HG02763 (cell line): ENCODE results near the gene SYNDIG1.

Experiments used
- ATAC-seq: cut with Tn5 transposase; IDR thresholded peaks from one replicate; pipeline ENCODE4 v1.9.1; 2021; ENCODE audit warnings: mild to moderate bottlenecking, moderate library complexity; ENCODE audit not compliant: unreplicated experiment

Gene SYNDIG1

DNA sequence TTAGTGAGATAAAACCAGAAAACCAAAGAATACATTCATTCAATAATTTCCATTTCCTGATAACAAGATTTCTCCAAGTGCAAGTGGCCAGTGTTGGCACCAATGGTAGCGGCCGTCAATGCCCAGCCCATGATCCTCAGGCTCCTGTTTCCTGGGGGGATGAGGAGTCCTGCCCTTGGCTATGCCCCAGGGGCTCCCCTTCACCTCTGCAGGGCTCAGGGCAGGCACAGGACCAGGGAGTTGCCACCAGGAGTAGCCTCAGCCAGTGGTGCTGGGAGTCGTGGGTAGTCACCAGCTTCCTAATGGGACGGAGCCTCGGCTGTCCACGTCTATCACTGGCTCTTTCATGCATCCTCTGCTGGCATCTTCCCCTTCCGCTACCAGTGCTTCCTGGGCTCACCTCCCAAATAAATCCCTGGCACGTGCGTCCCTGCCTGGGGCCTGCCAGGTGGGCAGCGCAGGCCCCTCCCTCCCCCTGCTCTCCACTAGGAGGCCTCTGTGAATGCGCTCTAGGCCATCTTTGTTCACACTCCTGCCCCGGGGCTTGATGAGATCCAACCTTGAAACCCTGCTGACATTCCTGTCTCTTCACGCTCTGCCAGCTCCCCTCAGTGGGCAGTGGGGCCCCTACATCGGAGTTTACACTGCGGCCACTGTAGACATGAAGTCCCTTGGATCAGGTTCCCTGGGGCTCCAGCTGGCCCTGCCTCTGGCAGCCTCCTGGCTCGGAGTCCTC is 215.7 kb downstream of the SYNDIG1 start:
- ATAC-seq = no peak

- no peak for ATAC-seq
These were observed 216.3 kb downstream of the SYNDIG1 start for GRCh38 chr20:24685736-24686135.

DNA sequence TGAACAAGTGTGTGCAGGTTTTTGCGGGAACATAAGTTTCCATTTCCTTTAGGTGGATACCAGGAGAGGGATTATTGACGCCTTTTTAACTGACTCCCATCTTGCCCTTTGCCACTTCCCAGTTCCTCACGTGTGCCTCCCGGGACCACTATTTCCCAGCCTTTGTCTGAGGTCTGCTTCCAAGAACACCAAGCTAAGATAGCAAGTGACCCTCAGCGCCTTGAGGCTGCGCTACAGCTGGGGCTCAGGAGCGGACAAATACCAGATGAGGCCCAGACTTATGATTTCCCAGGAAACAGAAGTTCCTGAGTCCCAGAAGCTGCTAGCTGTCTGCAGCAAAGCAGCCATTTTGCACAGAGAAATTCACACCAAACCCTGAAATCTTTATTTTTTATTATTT is 216.7 kb downstream of the SYNDIG1 start:
- no peak for ATAC-seq

DNA sequence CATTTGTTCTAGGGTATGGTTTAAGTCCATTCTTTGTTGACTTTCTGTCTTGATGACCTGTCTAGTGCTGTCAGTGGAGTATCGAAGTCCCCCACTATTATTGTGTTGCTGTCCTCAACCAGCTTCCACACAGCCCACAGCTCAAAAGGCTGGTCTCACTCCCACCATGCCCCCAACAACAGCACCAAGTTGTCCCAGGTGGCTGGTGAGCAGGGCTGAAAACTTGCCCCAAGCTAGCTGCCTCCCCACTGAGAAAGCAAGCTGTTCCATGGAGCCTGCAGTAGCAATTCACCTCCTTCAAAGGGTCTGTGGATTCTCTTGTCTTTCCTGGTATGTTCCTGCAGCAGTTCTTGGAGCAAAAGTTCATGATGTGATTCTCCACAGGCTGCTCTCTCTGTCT is 221.0 kb downstream of the SYNDIG1 start:
- ATAC-seq = no peak

DNA sequence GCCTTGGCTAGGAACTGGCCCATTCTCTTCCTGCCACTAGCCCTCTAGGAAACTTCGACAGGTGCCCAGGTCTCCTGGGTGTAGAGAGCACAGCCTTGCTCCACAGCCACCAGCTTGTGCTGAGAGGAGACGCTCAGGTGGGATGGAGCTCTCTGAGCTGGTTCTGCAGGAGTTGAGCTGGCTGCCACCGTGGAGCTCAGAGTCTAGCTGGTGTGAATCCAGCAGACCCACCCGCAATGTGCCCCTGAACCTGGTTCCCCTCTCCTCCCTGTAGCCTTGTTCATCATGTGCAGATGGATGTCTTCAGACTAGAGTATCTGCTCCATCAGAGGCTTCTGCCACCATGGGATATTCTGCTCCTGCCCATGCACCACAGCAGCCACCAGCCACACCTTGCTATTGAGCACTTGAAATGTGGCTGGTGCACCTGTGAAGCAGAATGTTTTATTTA is 222.5 kb downstream of the SYNDIG1 start:
- no peak for ATAC-seq

GRCh38 chr20:24692446-24693200 is 223.2 kb downstream of the SYNDIG1 start:
- no peak for ATAC-seq

GRCh38 chr20:24693466-24694156 is 224.2 kb downstream of the SYNDIG1 start:
- no peak for ATAC-seq

DNA sequence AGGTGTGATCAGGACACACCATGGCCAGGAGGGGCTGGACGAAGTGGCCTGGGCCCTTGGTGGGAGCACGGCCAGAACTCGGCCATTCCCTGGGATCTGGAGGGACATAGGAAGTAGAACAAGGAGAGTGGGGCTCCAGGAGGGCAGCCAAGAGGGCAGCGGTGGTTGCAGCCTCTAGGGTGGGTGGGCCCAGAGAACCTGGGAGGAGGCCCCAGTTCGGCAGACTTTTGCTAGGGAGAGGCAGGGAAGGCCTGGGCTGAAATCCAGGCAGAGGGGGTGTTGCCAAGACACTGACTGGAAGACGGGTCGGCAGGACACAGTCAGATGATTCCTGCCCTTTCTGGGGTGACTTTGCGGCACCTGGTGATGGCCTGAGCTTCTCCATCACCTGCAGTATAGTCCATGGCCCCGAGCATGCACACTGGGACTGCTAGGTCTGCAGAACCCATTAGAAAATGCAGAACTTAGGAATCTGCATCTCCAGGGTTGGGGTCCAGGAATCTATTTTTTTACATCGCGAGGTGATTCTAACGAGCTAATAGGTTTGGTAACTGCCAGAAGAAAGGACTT is 224.8 kb downstream of the SYNDIG1 start:
- no peak for ATAC-seq

DNA sequence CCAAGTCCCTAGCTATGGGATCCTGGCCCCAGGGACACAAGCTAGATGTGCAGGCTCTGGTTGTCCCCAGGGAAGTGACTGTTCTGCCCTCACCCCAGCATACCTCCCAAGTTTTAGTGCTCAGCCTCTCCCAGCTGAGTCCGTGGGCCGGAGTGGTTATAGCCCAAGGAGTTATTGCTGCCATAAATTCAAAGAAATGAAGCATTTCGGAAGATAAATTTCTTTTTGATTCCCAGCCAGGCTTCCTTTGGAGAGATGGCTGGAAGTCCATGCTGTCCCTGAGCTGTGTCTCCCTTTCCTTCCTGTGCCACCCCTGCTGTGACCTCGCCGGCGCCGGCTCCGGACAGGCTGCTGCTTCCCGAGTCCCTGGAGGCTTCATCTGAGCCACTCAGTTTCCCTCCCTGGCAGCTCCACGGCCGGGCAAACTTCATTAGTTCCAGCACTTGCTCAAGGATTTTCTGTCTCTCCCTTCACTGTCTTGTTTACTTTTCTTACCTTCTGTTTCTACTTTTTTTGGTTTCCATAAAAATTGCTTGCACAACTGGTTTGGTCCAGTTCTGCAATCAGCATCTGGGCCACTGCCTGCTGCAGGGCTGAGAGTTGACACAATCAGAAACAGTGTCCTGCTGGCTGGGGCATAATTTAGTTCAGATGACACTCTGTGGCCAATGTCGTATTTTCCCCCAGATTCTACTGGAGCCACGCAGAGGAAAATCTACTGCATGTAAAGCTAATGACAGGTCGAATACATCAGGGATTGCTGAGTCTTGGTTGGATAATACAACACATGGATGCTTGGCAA is 225.5 kb downstream of the SYNDIG1 start:
- no peak for ATAC-seq

- ATAC-seq = no peak
These were observed 226.2 kb downstream of the SYNDIG1 start for GRCh38 chr20:24695529-24696225.

- no peak for ATAC-seq
These were observed 227.0 kb downstream of the SYNDIG1 start for GRCh38 chr20:24696396-24696795.

GRCh38 chr20:24697411-24697810 is 228.0 kb downstream of the SYNDIG1 start:
- no peak for ATAC-seq

- ATAC-seq = no peak
These were observed 228.8 kb downstream of the SYNDIG1 start for GRCh38 chr20:24698189-24698588.

GRCh38 chr20:24698706-24699206 is 229.3 kb downstream of the SYNDIG1 start:
- no peak for ATAC-seq

- no peak for ATAC-seq
These were observed 230.1 kb downstream of the SYNDIG1 start for GRCh38 chr20:24699321-24700165.

DNA sequence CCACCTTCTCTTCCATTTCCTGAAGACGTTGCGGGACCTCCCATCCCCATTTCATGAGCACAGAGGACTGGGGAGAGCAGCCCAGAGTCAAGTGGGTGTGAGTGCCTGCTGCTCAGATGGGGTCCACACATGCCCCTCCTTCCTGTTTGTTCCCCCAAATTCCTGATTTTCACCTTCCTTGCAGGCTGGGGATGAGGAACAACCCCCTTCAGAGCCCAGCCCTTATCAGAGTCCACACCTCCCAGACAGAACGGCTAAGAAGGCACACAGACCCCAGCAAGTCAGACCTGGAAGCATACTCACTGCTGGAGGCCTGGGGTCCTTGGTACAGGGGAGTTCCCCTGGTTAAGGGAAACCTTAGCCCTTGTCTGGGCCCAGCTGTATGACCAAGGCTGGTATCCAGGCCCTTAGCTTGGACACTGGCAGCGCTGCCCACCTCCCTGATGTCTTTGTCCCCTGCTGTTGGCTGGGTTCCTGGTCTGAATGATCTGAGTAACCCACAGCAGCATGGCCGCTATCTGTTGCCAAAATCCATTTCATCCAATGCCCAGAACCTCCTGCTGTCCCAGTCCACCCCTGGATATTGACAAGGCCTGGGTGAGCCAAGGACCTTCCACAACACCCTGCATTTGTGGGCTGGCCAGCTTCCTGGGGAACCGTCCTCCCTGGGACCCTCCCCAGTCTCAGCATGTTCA is 230.9 kb downstream of the SYNDIG1 start:
- no peak for ATAC-seq

DNA sequence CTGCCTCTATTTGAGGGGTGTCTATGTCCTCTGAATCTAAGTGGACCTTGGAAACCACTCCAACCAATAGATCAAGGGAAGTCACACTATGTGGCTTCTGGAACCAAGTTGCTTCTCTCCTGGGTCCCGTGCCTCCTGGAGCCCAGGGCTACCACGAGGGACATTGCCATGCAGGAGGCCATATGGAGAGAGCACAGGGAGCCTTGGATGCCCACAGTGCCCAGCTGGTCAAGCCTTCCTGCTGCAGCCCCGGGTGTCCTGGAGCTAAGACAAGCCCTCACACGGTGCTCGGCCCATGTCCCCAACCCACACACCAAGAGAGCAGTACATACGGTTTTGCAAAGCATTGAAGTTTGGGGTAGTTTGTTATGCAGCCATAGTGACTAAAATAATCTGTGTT is 231.6 kb downstream of the SYNDIG1 start:
- no peak for ATAC-seq

DNA sequence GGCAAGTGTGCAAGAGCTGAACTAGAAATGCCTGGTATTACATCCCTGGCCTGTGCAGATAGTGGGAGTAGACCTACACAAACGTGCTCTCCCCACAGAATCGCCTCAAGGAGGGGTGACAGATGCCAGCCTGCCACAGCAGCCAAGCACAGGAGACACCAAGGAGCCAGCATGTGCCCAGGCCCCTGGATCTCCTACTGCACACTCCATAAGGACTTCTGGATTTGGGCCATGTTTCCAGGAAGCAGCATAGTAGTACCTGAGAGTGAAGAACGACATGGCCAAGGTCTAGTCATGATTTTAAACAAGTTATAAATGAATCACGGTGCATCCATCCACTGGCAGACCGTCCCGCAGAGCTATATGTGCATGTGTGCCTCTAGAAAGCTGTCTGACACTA is 232.2 kb downstream of the SYNDIG1 start:
- ATAC-seq = no peak
